KMS-11 (cell line): ENCODE results near the gene THSD7A.

ENCODE experiments used
- H2AFZ ChIP-seq: fragments of 200-600 bp; sonication (generic); 2 replicates; pipeline ENCODE4 v1.6.1; 2016; ENCODE audit warnings: antibody characterized with exemption, mixed run types, low read depth
- H3K27ac ChIP-seq: fragments of 200-600 bp; sonication (generic); 2 replicates; pipeline ENCODE4 v1.6.1; 2016; ENCODE audit warnings: mild to moderate bottlenecking, mixed run types
- H3K27me3 ChIP-seq: fragments of 200-600 bp; sonication (generic); 2 replicates; pipeline ENCODE4 v1.6.1; 2017; ENCODE audit warnings: mild to moderate bottlenecking, low read depth, mixed run types, moderate library complexity; ENCODE audit not compliant: insufficient read depth
- H3K36me3 ChIP-seq: fragments of 200-600 bp; sonication (generic); 2 replicates; pipeline ENCODE4 v1.6.1; 2017; ENCODE audit warnings: mild to moderate bottlenecking, mixed run types; ENCODE audit not compliant: insufficient read depth
- H3K4me1 ChIP-seq: fragments of 200-600 bp; sonication (generic); 2 replicates; pipeline ENCODE4 v1.6.1; 2016; ENCODE audit warnings: mild to moderate bottlenecking, low read depth, mixed run types; ENCODE audit not compliant: poor library complexity, severe bottlenecking
- H3K4me2 ChIP-seq: fragments of 200-600 bp; sonication (generic); 2 replicates; pipeline ENCODE4 v1.7.0; 2016; ENCODE audit warnings: mild to moderate bottlenecking, mixed run types
- H3K4me3 ChIP-seq: fragments of 200-600 bp; sonication (generic); IDR thresholded peaks from 2 replicates; pipeline ENCODE4 v1.6.1; 2017; ENCODE audit warnings: low read depth, low read length, mixed read lengths; ENCODE audit not compliant: insufficient read depth
- H3K79me2 ChIP-seq: fragments of 200-600 bp; sonication (generic); 2 replicates; pipeline ENCODE4 v1.6.1; 2016; ENCODE audit warnings: low read depth, mixed run types; ENCODE audit not compliant: insufficient read depth
- H3K9ac ChIP-seq: fragments of 200-600 bp; sonication (generic); 2 replicates; pipeline ENCODE4 v1.6.1; 2016; ENCODE audit warnings: mild to moderate bottlenecking, mixed run types
- H4K20me1 ChIP-seq: fragments of 200-600 bp; sonication (generic); 2 replicates; pipeline ENCODE4 v1.6.1; 2016; ENCODE audit warnings: mild to moderate bottlenecking, mixed run types; ENCODE audit not compliant: insufficient read depth
- TF ChIP-seq, protein P1 (sequence below): fragments of 200-600 bp; sonication (generic); conservative IDR thresholded peaks from 2 replicates; pipeline ENCODE4 v1.6.1; 2017; ENCODE audit warnings: low read depth, mild to moderate bottlenecking, antibody characterized with exemption, low read length, moderate library complexity, mixed read lengths

Gene THSD7A

DNA sequence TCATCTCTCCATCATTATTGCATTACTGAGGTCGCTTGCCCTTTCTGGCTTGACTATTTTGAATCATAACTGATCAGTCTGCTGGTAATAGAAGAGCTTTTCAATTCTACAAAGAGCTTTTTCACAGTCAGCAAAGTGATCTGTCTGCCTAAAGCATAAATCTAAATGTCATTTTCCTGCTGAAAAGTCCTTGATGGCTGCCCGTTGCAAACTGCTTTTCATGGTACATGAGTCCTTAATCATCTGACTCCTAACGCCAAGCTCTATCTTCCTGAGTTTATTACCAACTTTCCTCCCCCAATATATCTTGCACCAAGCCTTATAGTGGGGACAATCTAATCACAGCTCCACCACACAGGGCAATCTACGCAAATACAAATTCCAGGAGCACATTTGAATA, 39.8 kb downstream of the THSD7A start:
- no peak overlapping the region for H2AFZ ChIP-seq
- no peak overlapping the region for H3K4me3 ChIP-seq
- no peak overlapping the region for H3K27ac ChIP-seq
- no peaks in the 10 kb centered on the region for H3K4me1 ChIP-seq
- H3K4me2 ChIP-seq = no peak overlapping the region
- H3K9ac ChIP-seq = no peak overlapping the region
- H3K79me2 ChIP-seq = no peaks in the 10 kb centered on the region
- no peaks in the 10 kb centered on the region for H4K20me1 ChIP-seq
- H3K36me3 ChIP-seq = no peaks in the 10 kb centered on the region
- TF ChIP-seq, protein P1, sequence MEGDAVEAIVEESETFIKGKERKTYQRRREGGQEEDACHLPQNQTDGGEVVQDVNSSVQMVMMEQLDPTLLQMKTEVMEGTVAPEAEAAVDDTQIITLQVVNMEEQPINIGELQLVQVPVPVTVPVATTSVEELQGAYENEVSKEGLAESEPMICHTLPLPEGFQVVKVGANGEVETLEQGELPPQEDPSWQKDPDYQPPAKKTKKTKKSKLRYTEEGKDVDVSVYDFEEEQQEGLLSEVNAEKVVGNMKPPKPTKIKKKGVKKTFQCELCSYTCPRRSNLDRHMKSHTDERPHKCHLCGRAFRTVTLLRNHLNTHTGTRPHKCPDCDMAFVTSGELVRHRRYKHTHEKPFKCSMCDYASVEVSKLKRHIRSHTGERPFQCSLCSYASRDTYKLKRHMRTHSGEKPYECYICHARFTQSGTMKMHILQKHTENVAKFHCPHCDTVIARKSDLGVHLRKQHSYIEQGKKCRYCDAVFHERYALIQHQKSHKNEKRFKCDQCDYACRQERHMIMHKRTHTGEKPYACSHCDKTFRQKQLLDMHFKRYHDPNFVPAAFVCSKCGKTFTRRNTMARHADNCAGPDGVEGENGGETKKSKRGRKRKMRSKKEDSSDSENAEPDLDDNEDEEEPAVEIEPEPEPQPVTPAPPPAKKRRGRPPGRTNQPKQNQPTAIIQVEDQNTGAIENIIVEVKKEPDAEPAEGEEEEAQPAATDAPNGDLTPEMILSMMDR = no peak
- H3K27me3 ChIP-seq = no peaks in the 10 kb centered on the region

DNA sequence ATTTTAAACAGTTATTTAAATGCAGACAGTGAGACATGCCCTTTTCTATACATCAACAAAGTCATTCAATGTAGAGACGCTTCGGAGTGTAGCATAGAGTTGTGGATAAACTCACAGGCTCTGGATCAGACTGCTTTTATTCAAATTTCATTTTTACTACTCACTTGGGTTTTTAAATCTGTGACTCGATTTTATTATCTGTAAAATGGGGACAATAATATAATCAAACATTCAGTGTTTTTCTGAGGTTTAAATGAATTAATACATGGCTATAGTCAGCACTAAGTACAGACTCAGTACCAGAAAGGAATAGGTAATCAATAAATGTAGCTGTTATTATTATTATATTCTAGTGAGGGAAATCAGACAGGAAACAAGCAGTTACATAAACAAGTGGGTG, 43.4 kb downstream of the THSD7A start:
- H3K4me1 ChIP-seq = no peaks in the 10 kb centered on the region
- TF ChIP-seq, protein P1 = no peak
- no peaks in the 10 kb centered on the region for H4K20me1 ChIP-seq
- no peak overlapping the region for H2AFZ ChIP-seq
- no peaks in the 10 kb centered on the region for H3K79me2 ChIP-seq
- H3K4me2 ChIP-seq = no peak overlapping the region
- no peaks in the 10 kb centered on the region for H3K36me3 ChIP-seq
- H3K9ac ChIP-seq = no peak overlapping the region
- no peak overlapping the region for H3K27ac ChIP-seq
- no peaks in the 10 kb centered on the region for H3K27me3 ChIP-seq
- no peak overlapping the region for H3K4me3 ChIP-seq

DNA sequence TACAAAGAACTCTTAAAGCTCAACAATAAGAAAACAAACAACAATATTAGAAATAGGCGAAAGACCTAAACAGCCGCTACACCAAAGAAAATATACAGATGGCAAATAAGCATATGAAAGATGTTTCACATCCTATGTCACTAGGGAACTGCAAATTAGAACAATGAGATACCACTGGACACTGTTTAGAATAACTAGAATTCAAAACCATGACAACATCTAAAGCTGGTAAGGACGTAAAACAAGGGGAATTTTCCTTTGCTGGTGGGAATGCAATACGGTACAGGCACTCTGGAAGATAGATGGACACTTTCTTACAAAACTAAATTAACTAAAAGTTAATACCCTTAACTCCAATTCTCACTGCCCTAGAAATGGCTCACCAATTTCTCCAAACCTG, 44.5 kb downstream of the THSD7A start:
- Histone ChIP-seq H3K4me1 (no peaks in the 10 kb centered on the region), H3K4me3 (no peak overlapping the region), H3K27me3 (no peaks in the 10 kb centered on the region), H3K79me2 (no peaks in the 10 kb centered on the region), H3K36me3 (no peaks in the 10 kb centered on the region), H2AFZ (no peak overlapping the region), H3K4me2 (no peak overlapping the region), H3K9ac (no peak overlapping the region), H3K27ac (no peak overlapping the region), H4K20me1 (no peaks in the 10 kb centered on the region)
- TF ChIP-seq, protein P1 = no peak

DNA sequence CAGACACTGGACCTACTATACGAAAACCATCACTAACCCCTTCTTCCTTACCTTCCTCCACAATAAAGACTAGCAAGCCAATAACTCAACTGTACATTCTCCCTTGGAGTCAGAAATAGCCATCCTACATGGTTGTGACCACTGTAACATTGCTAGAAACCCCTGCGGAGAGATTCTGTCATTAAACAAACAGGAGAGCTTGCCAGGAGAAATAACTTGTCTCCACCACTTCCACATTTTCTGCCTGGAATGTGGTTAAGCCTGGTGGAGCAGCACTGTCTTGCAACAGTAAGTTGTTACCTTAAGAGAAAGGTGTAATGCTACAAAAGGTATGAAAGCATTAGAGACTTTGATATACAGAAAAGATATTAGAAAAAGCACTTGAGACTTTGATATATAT, 45.8 kb downstream of the THSD7A start:
- Histone ChIP-seq H3K9ac (no peak overlapping the region), H3K36me3 (no peaks in the 10 kb centered on the region), H3K4me3 (no peak overlapping the region), H2AFZ (no peak overlapping the region), H3K4me2 (no peak overlapping the region), H3K79me2 (no peaks in the 10 kb centered on the region), H3K27me3 (no peaks in the 10 kb centered on the region), H4K20me1 (no peaks in the 10 kb centered on the region), H3K27ac (no peak overlapping the region), H3K4me1 (no peaks in the 10 kb centered on the region)
- TF ChIP-seq, protein P1 = no peak
